ENCODE data around the gene SAA4. TPM values are rescaled to one million over a fixed set of nuclear protein-coding genes. Genes with fewer than 3 reads are reported as not detected.
"Not testable (repeated sequence)": the region's sequence is repeated elsewhere in the genome, so short reads cannot be mapped to it uniquely, and the experiment has no call there.

The SAA4 gene
- total RNA-seq, 1 experiment from 2014 or later: not detected

- no peaks in the 10 kb centered on the region for H3K36me3 ChIP-seq (ENCODE audit: low read depth)
- CTCF ChIA-PET: no interaction called here
- no peaks in the 10 kb centered on the region for H3K9me3 ChIP-seq (ENCODE audit: insufficient read depth, low read depth)
- no peaks in the 10 kb centered on the region for H3K9me2 ChIP-seq (ENCODE audit: insufficient read depth)
- no peaks in the 10 kb centered on the region for H3K27me3 ChIP-seq (ENCODE audit: insufficient read depth, low read depth)
- no peak overlapping the region for H2AFZ ChIP-seq
- DNase-seq: no peak
- TF ChIP-seq EZH2 (IDR thresholded peaks at IDR 0.05; ENCODE audit: low read depth) (no peak), CTCF (conservative IDR thresholded peaks at IDR 0.05) (no peak; the same call in 1 of the 2 replicates)
- no peaks in the 10 kb centered on the region for H3K79me2 ChIP-seq (ENCODE audit: low read depth)
- H3K27ac ChIP-seq: no peak overlapping the region
- BruUV-seq (replicated peaks): no TSS peak
- no peaks in the 10 kb centered on the region for H4K20me1 ChIP-seq (ENCODE audit: insufficient read depth)
- H3K4me3 ChIP-seq: no peak overlapping the region
- POLR2A ChIA-PET (ENCODE audit: unreplicated experiment): no interaction called here
- intact Hi-C loops (cut with micrococcal nuclease; ENCODE audit: unreplicated experiment): no loop called here
- H3K4me1 ChIP-seq (replicated peaks; ENCODE audit: insufficient read depth): peaks cover 14% of the 10 kb centered on the region
- H3F3A ChIP-seq (ENCODE audit: insufficient read depth, low read depth): 0 out of 2 replicates have a peak, but pooled peaks cover 6% of the 10 kb centered on the region
- no peak overlapping the region for H3K4me2 ChIP-seq
Observed at GRCh38 chr11:18270102-18270501, 33.5 kb upstream of the SAA4 start.

DNA sequence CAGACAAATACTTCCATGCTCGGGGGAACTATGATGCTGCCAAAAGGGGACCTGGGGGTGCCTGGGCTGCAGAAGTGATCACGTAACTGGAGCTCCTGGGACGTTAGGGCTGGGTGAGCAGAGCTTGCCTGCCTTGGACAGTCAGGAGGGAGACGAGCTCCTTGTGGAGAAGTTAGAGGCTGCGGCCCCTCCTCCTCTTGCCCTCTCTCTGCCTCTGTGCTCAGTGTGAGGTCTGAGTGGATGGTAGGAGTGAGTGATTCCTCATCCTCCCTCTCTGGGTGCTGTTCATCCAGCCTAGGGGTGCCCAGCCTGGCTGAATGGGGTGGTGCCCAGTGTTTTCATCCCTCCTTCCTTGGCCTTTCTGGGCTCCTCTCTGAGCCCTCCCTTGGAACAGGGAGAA lies 32.6 kb upstream of the SAA4 start:
- DNase-seq; H4K20me1 ChIP-seq (ENCODE audit: insufficient read depth); H3K27me3 ChIP-seq (ENCODE audit: insufficient read depth, low read depth); BruUV-seq (replicated peaks); H3K27ac ChIP-seq; H3F3A ChIP-seq (ENCODE audit: insufficient read depth, low read depth); H3K9me2 ChIP-seq (ENCODE audit: insufficient read depth); POLR2A ChIA-PET (ENCODE audit: unreplicated experiment); H3K79me2 ChIP-seq (ENCODE audit: low read depth); H3K4me3 ChIP-seq; H2AFZ ChIP-seq; H3K36me3 ChIP-seq (ENCODE audit: low read depth); H3K4me2 ChIP-seq; CTCF ChIA-PET; H3K9me3 ChIP-seq (ENCODE audit: insufficient read depth, low read depth): not testable (repeated sequence)
- H3K4me1 ChIP-seq (replicated peaks; ENCODE audit: insufficient read depth): peaks cover 14% of the 10 kb centered on the region
- intact Hi-C loops (cut with micrococcal nuclease; ENCODE audit: unreplicated experiment): loop anchor here (2.0 kb wide), 1 partner anchor 22 kb away; no protein-coding TSS in a partner anchor

DNA sequence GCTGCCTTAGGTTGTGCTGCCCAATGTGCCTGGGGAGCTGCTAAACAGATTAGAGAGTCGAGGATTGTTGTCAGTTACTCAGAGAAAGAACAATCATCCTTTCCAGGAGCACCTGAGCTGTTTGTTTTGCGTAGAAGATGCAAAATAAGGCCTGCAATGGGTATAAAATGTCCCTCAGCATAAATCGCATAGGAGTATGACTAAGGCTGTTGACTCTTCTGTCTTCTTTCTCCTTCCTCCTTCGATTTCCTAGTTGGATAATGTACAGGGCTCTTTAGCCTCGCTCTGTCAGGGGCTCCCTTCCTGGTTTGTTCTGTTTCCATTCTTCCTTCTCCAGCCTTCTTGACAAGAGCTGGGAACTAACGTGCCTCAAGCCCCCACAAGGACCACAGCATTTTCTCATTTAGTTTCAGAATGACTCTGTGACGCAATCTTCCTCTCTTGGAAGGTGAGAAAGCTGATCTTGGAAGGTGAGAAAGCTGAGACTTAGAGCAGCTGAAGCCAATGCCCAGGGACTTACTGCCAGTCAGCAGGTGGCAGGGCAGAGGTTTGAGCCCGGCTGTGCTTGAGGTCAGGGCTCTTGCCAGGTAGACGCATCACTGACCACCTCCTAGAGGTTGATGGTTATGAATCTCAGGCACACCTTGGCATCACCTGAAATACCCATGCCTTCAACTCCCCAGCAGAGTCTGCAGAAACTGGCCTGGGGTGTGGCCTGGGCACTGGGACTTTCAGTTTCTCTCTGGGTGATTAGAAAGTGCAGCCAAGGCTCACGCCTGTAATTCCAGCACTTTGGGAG lies 30.9 kb upstream of the SAA4 start:
- Histone ChIP-seq H2AFZ (0 out of 2 replicates have a peak overlapping the region, but pooled peaks have one; percentile 18), H3K4me2 (peak overlapping the region; percentile 49; the same call in 1 of the 2 replicates), H3K4me1 (replicated peaks; ENCODE audit: insufficient read depth) (peaks cover 14% of the 10 kb centered on the region)
- H3F3A ChIP-seq (ENCODE audit: insufficient read depth, low read depth); H3K9me2 ChIP-seq (ENCODE audit: insufficient read depth); H3K36me3 ChIP-seq (ENCODE audit: low read depth); H4K20me1 ChIP-seq (ENCODE audit: insufficient read depth); BruUV-seq (replicated peaks); H3K27ac ChIP-seq; H3K4me3 ChIP-seq; H3K79me2 ChIP-seq (ENCODE audit: low read depth); CTCF ChIA-PET; POLR2A ChIA-PET (ENCODE audit: unreplicated experiment); H3K9me3 ChIP-seq (ENCODE audit: insufficient read depth, low read depth); H3K27me3 ChIP-seq (ENCODE audit: insufficient read depth, low read depth): not testable (repeated sequence)
- intact Hi-C loops (cut with micrococcal nuclease; ENCODE audit: unreplicated experiment): loop anchor here (2.0 kb wide), 1 partner anchor 21 kb away; no protein-coding TSS in a partner anchor
- peak; percentile 31 to 68 for DNase-seq

- peaks cover 14% of the 10 kb centered on the region for H3K4me1 ChIP-seq (replicated peaks; ENCODE audit: insufficient read depth)
- no peaks in the 10 kb centered on the region for H3K79me2 ChIP-seq (ENCODE audit: low read depth)
- no TSS peak for BruUV-seq (replicated peaks)
- intact Hi-C loops (cut with micrococcal nuclease; ENCODE audit: unreplicated experiment): no loop called here
- H3K9me2 ChIP-seq (ENCODE audit: insufficient read depth): no peaks in the 10 kb centered on the region
- H3K36me3 ChIP-seq (ENCODE audit: low read depth): no peaks in the 10 kb centered on the region
- CTCF ChIA-PET: no interaction called here
- POLR2A ChIA-PET (ENCODE audit: unreplicated experiment): no interaction called here
- 0 out of 2 replicates have a peak, but pooled peaks cover 6% of the 10 kb centered on the region for H3F3A ChIP-seq (ENCODE audit: insufficient read depth, low read depth)
- no peaks in the 10 kb centered on the region for H3K9me3 ChIP-seq (ENCODE audit: insufficient read depth, low read depth)
- H3K27ac ChIP-seq: no peak within 1 kb of the TSS
- TF ChIP-seq EZH2 (IDR thresholded peaks at IDR 0.05; ENCODE audit: low read depth) (no peak), CTCF (conservative IDR thresholded peaks at IDR 0.05) (no peak)
- no peaks in the 10 kb centered on the region for H3K27me3 ChIP-seq (ENCODE audit: insufficient read depth, low read depth)
- H4K20me1 ChIP-seq (ENCODE audit: insufficient read depth): no peaks in the 10 kb centered on the region
- DNase-seq: no peak
- H3K4me2 ChIP-seq: no peak within 1 kb of the TSS
- no peak within 1 kb of the TSS for H3K4me3 ChIP-seq
- no peak within 1 kb of the TSS for H2AFZ ChIP-seq
Observed at GRCh38 chr11:18265949-18266348, 29.3 kb upstream of the SAA4 start, which contains the start of gene SAA1. Gene SAA1, plus strand, starts transcription at chr11:18266264. Its CDS starts 624 bp downstream, at chr11:18266888.
